KOPT-K1 (cell line): ENCODE data around the gene SUN5.

Experiments used
- H3K27ac ChIP-seq: fragments of 200-600 bp; sonication (generic); 2 replicates; pipeline ENCODE4 v1.5.1; 2016; ENCODE audit warnings: antibody characterized with exemption, mild to moderate bottlenecking, low read depth, low read length; ENCODE audit not compliant: poor library complexity, severe bottlenecking
- H3K36me3 ChIP-seq: fragments of 200-600 bp; sonication (generic); 2 replicates; pipeline ENCODE4 v1.5.1; 2017; ENCODE audit warnings: antibody characterized with exemption, mild to moderate bottlenecking, low read length, moderate library complexity; ENCODE audit not compliant: insufficient read depth
- H3K9me3 ChIP-seq: fragments of 200-600 bp; sonication (generic); 2 replicates; pipeline ENCODE4 v1.5.1; 2017; ENCODE audit warnings: antibody characterized with exemption, low read length, mild to moderate bottlenecking; ENCODE audit not compliant: insufficient read depth, poor library complexity, severe bottlenecking

Gene SUN5

GRCh38 chr20:33031531-33031930 lies 27.3 kb upstream of the SUN5 start, which contains the start of gene BPIFB6:
Gene BPIFB6, plus strand, starts transcription at chr20:33031648. Its CDS starts 0 bp downstream, at chr20:33031648.
- Histone ChIP-seq H3K27ac (no peak within 1 kb of the TSS), H3K36me3 (no peaks in the 10 kb centered on the region), H3K9me3 (no peaks in the 10 kb centered on the region)

- H3K27ac ChIP-seq = no peak overlapping the region
- H3K9me3 ChIP-seq = no peaks in the 10 kb centered on the region
- no peaks in the 10 kb centered on the region for H3K36me3 ChIP-seq
Observed at GRCh38 chr20:33030569-33030968, 26.3 kb upstream of the SUN5 start.

GRCh38 chr20:33030076-33030475 lies 25.8 kb upstream of the SUN5 start:
- H3K27ac ChIP-seq = no peak overlapping the region
- H3K9me3 ChIP-seq = no peaks in the 10 kb centered on the region
- H3K36me3 ChIP-seq = no peaks in the 10 kb centered on the region

- Histone ChIP-seq H3K27ac (no peak overlapping the region), H3K9me3 (no peaks in the 10 kb centered on the region), H3K36me3 (no peaks in the 10 kb centered on the region)
Observed at GRCh38 chr20:33028875-33029274, 24.6 kb upstream of the SUN5 start.

- no peaks in the 10 kb centered on the region for H3K36me3 ChIP-seq
- H3K9me3 ChIP-seq = no peaks in the 10 kb centered on the region
- no peak overlapping the region for H3K27ac ChIP-seq
Observed at GRCh38 chr20:33027769-33028751, 23.8 kb upstream of the SUN5 start.

DNA sequence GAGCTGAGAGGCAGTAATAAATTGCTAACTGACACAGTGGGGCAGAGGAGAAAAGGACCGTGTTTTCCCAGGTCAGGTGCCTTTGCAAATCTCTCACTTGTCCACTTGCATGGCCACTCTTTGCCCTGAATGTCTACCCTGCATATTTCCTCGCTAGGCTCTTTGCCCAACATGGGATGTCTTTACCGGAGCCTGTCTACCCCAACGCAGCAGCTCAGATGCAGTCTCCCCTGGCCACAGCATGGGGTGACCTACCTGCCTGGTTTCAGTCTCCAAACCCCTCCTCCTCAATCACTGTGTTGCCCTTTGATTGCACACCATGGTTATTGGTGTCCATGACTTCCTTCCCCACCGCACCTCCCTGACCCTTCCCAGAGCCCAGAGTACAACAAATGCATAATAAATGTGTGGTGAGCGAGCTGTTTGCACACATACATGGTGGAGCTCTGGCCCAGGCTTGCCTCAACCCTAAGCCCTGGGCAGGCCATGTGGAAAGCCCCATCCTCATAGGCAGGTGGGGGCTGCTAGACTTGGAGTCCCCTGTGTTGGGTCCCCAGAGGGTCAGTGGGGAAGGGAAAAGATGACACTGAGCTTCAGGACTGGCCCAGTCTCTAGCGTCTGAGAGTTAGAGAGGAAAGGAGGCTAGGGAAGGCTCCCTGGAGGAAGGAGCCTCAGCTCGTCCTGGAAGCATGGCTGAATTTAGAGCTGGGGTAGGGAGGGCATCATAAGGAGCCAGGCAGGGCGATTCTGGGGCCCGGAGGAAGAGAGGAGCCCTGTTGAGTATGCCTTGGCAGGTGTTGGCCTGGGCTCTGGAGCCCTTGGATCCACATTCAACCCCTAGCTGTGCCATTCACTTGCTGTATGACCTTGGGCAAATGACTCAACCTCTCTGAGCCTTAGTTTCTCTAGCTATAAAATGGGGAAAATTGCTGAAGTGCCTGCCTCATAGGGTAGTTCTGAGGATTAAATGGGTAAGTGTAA lies 22.8 kb upstream of the SUN5 start:
- H3K27ac ChIP-seq = no peak overlapping the region
- no peaks in the 10 kb centered on the region for H3K36me3 ChIP-seq
- no peaks in the 10 kb centered on the region for H3K9me3 ChIP-seq

DNA sequence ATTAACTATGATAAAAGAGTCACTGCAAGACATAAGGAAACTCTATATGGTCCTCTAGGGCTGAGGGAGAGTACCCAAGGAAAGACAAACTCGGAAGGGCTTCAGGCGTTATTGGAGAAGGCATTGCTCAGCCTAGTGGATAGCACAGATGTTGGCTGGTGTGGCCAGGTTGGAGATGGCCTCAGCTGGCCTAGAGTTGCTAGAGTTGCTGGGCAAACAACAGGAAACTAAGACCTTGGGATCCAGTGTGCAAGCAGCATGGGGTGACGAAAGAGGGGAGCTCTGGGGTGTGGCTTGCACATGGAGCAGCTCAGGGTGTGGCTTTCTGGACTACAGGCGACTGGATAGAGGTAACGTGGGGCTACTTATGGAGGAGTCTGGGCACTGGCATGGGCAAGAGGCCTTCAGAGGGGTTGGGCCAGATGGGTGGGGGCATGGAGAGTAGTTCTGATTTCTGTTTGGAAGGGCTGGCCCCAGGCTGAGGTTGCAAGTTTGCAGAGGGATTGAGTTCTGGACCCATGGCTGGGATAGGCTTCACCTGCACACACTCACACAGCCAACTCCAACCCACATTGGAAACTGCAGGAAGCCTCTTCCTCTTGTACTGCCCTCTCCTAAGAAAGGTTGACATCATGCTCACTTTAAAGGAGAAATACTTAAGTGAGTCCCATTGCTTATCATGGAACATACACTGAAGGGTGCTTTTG lies 22.0 kb upstream of the SUN5 start:
- no peaks in the 10 kb centered on the region for H3K9me3 ChIP-seq
- H3K36me3 ChIP-seq = no peaks in the 10 kb centered on the region
- no peak overlapping the region for H3K27ac ChIP-seq

- Histone ChIP-seq H3K27ac (no peak overlapping the region), H3K36me3 (no peaks in the 10 kb centered on the region), H3K9me3 (no peaks in the 10 kb centered on the region)
Observed at GRCh38 chr20:33025318-33025876, 21.2 kb upstream of the SUN5 start.

DNA sequence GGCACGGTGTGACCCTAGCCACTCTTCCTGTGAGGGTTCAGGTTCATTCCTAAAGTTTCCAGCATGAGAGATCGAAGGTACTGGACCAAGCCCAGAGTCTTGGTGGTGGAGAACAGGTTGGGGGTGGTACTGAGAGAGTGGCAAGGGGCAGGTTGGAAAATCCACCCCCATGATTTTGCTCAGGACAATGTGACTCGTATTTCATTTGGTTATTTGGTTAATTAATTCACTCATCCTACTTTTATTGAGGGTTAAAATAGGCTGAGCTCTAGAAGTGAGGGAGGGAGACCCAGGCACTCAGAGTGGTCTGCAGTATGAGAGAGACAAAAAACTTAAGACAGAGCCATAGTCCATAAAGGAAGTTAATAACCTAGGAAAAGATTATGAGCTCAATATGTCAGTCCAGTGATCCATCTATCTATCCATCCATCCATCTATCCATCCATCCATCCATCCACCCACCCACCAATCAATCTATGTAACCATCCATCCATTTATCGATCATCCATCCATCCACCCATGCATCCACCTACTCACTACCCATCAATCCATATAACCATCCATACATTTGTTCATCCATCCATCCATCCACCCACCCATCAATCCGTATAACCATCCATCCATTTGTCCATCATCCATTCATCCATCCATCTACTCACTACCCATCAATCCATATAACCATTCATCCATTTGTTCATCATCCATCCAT lies 20.5 kb upstream of the SUN5 start:
- Histone ChIP-seq H3K27ac (no peak overlapping the region), H3K36me3 (no peaks in the 10 kb centered on the region), H3K9me3 (no peaks in the 10 kb centered on the region)

DNA sequence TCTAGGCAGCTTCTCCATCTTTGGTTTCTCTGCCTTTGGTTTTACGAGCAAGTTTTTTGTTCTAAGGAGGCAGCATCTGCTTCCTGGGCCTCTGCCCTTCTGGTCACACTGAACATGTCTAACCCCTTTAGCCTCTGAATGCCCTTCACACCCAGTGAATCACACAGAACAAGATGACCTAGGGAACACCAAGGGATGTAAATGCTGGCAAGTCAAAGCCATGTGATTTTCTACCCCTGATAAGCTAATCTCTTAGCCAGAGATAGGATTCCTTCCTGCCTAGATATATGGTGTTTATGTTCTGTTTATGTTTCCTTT lies 20.0 kb upstream of the SUN5 start:
- Histone ChIP-seq H3K9me3 (no peaks in the 10 kb centered on the region), H3K36me3 (no peaks in the 10 kb centered on the region), H3K27ac (no peak overlapping the region)

GRCh38 chr20:33023439-33024242 lies 19.4 kb upstream of the SUN5 start:
- H3K36me3 ChIP-seq = no peaks in the 10 kb centered on the region
- no peaks in the 10 kb centered on the region for H3K9me3 ChIP-seq
- H3K27ac ChIP-seq = no peak overlapping the region

DNA sequence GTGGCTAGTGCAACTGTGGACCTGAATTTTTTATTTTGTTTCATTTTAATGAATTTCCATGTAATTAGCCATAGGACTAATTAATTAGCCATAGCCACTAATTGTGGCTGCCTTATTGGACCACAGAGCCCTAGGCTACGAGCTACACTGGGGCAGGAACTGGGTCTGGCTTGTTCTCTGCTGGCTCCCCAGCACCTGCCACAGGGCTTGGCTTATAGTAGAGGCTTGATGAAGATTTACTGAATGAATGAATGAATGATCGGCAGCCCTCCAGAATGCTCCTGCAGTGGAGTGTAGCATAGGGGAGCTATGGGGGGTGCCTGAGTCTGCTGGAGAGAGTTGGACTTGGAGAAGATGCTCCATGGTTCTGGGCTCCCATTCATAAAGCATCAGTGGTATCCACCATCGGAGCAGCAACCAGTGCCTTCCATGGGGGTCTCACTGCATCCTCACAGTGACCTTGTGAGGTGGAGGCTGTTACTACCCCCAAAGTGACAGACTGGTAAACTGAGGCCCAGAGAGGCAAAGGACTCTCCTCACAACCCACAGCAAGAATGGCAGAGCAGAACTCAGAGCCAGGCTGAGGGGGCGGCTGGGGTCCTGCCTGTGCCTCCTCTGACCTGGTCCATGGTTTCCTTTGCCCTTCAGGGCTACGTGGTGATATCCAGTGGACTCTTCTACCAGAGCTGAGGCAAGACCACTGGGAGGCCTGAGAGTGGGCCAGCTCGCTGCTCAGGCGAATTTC lies 18.6 kb upstream of the SUN5 start:
- no peaks in the 10 kb centered on the region for H3K9me3 ChIP-seq
- no peaks in the 10 kb centered on the region for H3K36me3 ChIP-seq
- no peak overlapping the region for H3K27ac ChIP-seq

DNA sequence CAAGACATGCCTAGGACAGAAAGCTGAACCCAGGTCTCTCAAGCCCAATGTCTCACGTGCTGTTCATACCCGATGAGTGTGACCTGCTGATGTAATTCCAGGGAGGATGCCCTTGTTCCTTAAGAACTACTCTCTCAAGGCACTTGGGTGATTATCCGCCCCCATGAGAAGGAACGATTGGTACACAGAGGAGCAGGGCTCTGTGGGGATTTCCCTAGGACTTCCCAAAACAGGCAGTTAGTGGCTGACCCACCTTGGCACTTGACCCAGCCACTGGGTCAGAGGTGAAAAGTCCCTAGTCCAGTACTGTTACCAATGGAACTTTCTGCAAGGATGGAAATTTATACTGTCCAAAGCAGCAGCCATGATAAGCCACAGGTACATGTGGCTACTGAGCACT lies 18.1 kb upstream of the SUN5 start:
- Histone ChIP-seq H3K36me3 (no peaks in the 10 kb centered on the region), H3K27ac (no peak overlapping the region), H3K9me3 (no peaks in the 10 kb centered on the region)
